ENCODE measurements around the gene ACTL6B. TPM values are rescaled to one million over a fixed set of nuclear protein-coding genes. Genes with fewer than 3 reads are reported as not detected.

The ACTL6B gene
- total RNA-seq, 1 experiment from 2014 or later, result not detected

GRCh38 chr7:100687751-100688300 lies 31.6 kb upstream of the ACTL6B start:
- H4K20me1 ChIP-seq (ENCODE audit: insufficient read depth), result peaks cover 45% of the 10 kb centered on the region
- no peaks in the 10 kb centered on the region for H3K9me2 ChIP-seq (ENCODE audit: insufficient read depth)
- no TSS peak for BruUV-seq (replicated peaks)
- peaks cover 3% of the 10 kb centered on the region; the same call in 1 of the 2 replicates for H3F3A ChIP-seq (ENCODE audit: insufficient read depth, low read depth)
- H3K27ac ChIP-seq, result no peak overlapping the region
- peaks cover 11% of the 10 kb centered on the region for H3K4me1 ChIP-seq (replicated peaks; ENCODE audit: insufficient read depth)
- TF ChIP-seq CTCF (conservative IDR thresholded peaks at IDR 0.05) (no peak), EZH2 (IDR thresholded peaks at IDR 0.05; ENCODE audit: low read depth) (no peak)
- H3K27me3 ChIP-seq (ENCODE audit: insufficient read depth, low read depth), result no peaks in the 10 kb centered on the region
- H3K36me3 ChIP-seq (ENCODE audit: low read depth), result no peaks in the 10 kb centered on the region
- no peak overlapping the region for H3K4me3 ChIP-seq
- H3K4me2 ChIP-seq, result no peak overlapping the region
- H3K79me2 ChIP-seq (ENCODE audit: low read depth), result peaks cover 45% of the 10 kb centered on the region
- intact Hi-C loops (cut with micrococcal nuclease; ENCODE audit: unreplicated experiment), result no loop called here
- CTCF ChIA-PET, result no interaction called here
- POLR2A ChIA-PET (ENCODE audit: unreplicated experiment), result interaction anchor here (0.5 kb wide), 1 partner anchor 266 kb away, joined by 5 read pairs; no protein-coding TSS in a partner anchor
- DNase-seq, result no peak
- H3K9me3 ChIP-seq (ENCODE audit: insufficient read depth, low read depth), result no peaks in the 10 kb centered on the region
- no peak overlapping the region for H2AFZ ChIP-seq

- Histone ChIP-seq H3K79me2 (ENCODE audit: low read depth) (peaks cover 40% of the 10 kb centered on the region), H3K36me3 (ENCODE audit: low read depth) (no peaks in the 10 kb centered on the region), H2AFZ (no peak overlapping the region), H3F3A (ENCODE audit: insufficient read depth, low read depth) (peaks cover 3% of the 10 kb centered on the region; the same call in 1 of the 2 replicates), H3K9me3 (ENCODE audit: insufficient read depth, low read depth) (no peaks in the 10 kb centered on the region), H3K4me2 (no peak overlapping the region), H4K20me1 (ENCODE audit: insufficient read depth) (peaks cover 39% of the 10 kb centered on the region), H3K9me2 (ENCODE audit: insufficient read depth) (no peaks in the 10 kb centered on the region), H3K4me1 (replicated peaks; ENCODE audit: insufficient read depth) (peaks cover 5% of the 10 kb centered on the region), H3K27me3 (ENCODE audit: insufficient read depth, low read depth) (no peaks in the 10 kb centered on the region), H3K4me3 (no peak overlapping the region), H3K27ac (no peak overlapping the region)
- ChIA-PET POLR2A (ENCODE audit: unreplicated experiment) (interaction anchor here (0.5 kb wide), 1 partner anchor 265 kb away, joined by 5 read pairs; no protein-coding TSS in a partner anchor), CTCF (no interaction called here)
- no TSS peak for BruUV-seq (replicated peaks)
- DNase-seq, result no peak
- TF ChIP-seq CTCF (conservative IDR thresholded peaks at IDR 0.05) (no peak), EZH2 (IDR thresholded peaks at IDR 0.05; ENCODE audit: low read depth) (no peak)
- intact Hi-C loops (cut with micrococcal nuclease; ENCODE audit: unreplicated experiment), result no loop called here
Measured at GRCh38 chr7:100687261-100687660, 31.0 kb upstream of the ACTL6B start.

GRCh38 chr7:100686822-100687211 lies 30.6 kb upstream of the ACTL6B start:
- no peaks in the 10 kb centered on the region for H3K9me3 ChIP-seq (ENCODE audit: insufficient read depth, low read depth)
- no peak overlapping the region for H3K4me2 ChIP-seq
- BruUV-seq (replicated peaks), result no TSS peak
- H3K36me3 ChIP-seq (ENCODE audit: low read depth), result no peaks in the 10 kb centered on the region
- H3K4me3 ChIP-seq, result no peak overlapping the region
- H3K9me2 ChIP-seq (ENCODE audit: insufficient read depth), result no peaks in the 10 kb centered on the region
- DNase-seq, result no peak
- ChIA-PET POLR2A (ENCODE audit: unreplicated experiment) (no interaction called here), CTCF (no interaction called here)
- peaks cover 39% of the 10 kb centered on the region for H4K20me1 ChIP-seq (ENCODE audit: insufficient read depth)
- TF ChIP-seq CTCF (conservative IDR thresholded peaks at IDR 0.05) (no peak), EZH2 (IDR thresholded peaks at IDR 0.05; ENCODE audit: low read depth) (no peak)
- H3K27me3 ChIP-seq (ENCODE audit: insufficient read depth, low read depth), result no peaks in the 10 kb centered on the region
- intact Hi-C loops (cut with micrococcal nuclease; ENCODE audit: unreplicated experiment), result no loop called here
- no peak overlapping the region for H3K27ac ChIP-seq
- H3K79me2 ChIP-seq (ENCODE audit: low read depth), result peaks cover 35% of the 10 kb centered on the region
- no peak overlapping the region for H2AFZ ChIP-seq
- peaks cover 3% of the 10 kb centered on the region; the same call in 1 of the 2 replicates for H3F3A ChIP-seq (ENCODE audit: insufficient read depth, low read depth)
- peaks cover under 1% of the 10 kb centered on the region; the same call in 1 of the 2 replicates for H3K4me1 ChIP-seq (replicated peaks; ENCODE audit: insufficient read depth)

All from PC-9 (cell line).